Endothelial cell (in vitro differentiated cells): Measurements from ENCODE around the gene BHLHE23. TPM values are rescaled to one million over a fixed set of nuclear protein-coding genes. Genes with fewer than 3 reads are reported as not detected.

Experiments used
- DNase-seq: peaks from one replicate; pipeline ENCODE4 v3.0.0; 2021; ENCODE audit warnings: low spot score
- H3K27ac Mint-ChIP-seq: one replicate; pipeline ENCODE4 v1.8.0; 2021; ENCODE audit warnings: mixed read lengths, inconsistent platforms; ENCODE audit not compliant: unreplicated experiment
- H3K27me3 Mint-ChIP-seq: one replicate; pipeline ENCODE4 v1.8.0; 2021; ENCODE audit warnings: mild to moderate bottlenecking, moderate library complexity, mixed read lengths, inconsistent platforms; ENCODE audit not compliant: unreplicated experiment
- H3K36me3 Mint-ChIP-seq: one replicate; pipeline ENCODE4 v1.8.0; 2021; ENCODE audit warnings: mild to moderate bottlenecking, low read depth, mixed read lengths, inconsistent platforms; ENCODE audit not compliant: unreplicated experiment
- H3K4me1 Mint-ChIP-seq: one replicate; pipeline ENCODE4 v1.8.0; 2021; ENCODE audit warnings: mild to moderate bottlenecking, mixed read lengths, inconsistent platforms; ENCODE audit not compliant: unreplicated experiment
- H3K4me3 Mint-ChIP-seq: one replicate; pipeline ENCODE4 v1.8.0; 2021; ENCODE audit warnings: mild to moderate bottlenecking, mixed read lengths, inconsistent platforms; ENCODE audit not compliant: unreplicated experiment
- H3K9me3 Mint-ChIP-seq: one replicate; pipeline ENCODE4 v1.8.0; 2021; ENCODE audit warnings: mixed read lengths, inconsistent platforms; ENCODE audit not compliant: unreplicated experiment
- CTCF ChIP-seq: fragments of 200-600 bp; sonication (generic); IDR thresholded peaks from one replicate; pipeline ENCODE4 v1.5.0; 2021; ENCODE audit warnings: antibody characterized with exemption; ENCODE audit not compliant: unreplicated experiment
- total RNA-seq: library from RNA; stranded (reverse); fragmentation: NEBNext Ultra II Directional; extraction: Animal tissue kit (Norgen Biotek cat#: 25700); gene quantifications from one replicate; pipeline ENCODE4 v1.2.1, GENCODE V29; 2021; ENCODE audit not compliant: unreplicated experiment

The BHLHE23 gene
- total RNA-seq, 1 donor from 2014 or later = not detected

DNA sequence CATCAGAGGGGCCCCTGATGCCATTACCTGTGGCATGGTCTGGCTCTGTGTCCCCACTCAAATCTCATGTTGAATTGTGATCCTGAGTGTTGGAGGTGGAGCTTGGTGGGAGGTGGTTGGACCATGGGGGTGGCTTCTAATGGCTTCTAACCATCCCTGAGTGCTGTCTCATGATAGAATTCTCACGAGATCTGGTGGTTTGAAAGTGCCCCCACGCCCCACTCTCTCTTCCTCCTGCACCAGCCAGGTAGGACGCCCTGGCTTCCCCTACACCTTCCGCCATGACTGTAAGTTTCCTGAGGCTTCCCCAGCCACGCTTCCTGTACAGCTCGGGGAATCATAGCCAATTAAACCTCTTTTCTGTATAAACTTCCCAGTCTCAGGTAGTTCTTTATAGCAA is 14.9 kb downstream of the BHLHE23 start:
- Mint-ChIP-seq H3K27ac (no peak overlapping the region), H3K4me3 (no peak overlapping the region), H3K9me3 (no peaks in the 10 kb centered on the region), H3K27me3 (peaks cover 7% of the 10 kb centered on the region), H3K4me1 (no peaks in the 10 kb centered on the region), H3K36me3 (no peaks in the 10 kb centered on the region)
- DNase-seq = no peak
- no peak for TF ChIP-seq CTCF

DNA sequence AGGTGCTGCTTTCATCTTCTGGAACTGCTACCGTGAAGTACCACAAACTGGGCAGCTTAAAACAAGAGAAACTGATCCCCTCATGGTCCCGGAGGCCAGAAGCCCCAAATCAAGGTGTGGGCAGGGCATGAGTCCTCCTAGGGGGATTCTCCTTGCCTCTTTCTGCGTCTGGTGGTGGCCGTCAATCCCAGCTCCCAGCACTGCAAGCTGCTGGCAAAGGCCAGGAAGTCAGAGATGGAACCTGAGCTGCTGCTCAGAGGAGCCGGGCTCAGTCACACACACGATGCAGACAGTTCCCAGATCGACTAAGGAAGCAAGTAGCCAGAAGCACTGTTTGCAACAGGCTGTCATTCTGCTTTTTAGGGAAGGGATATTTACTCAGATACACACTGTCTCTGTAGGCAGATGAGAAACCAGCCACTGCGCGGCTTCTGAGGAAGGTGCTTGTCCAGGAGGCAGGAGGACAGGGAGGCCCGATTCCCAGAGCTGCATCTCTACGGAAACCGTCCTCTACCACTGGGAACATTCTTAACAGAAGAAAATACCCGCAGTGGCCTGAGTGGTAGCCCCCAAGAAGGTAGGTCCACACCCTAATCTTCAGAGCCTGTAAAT is 15.5 kb downstream of the BHLHE23 start:
- Mint-ChIP-seq H3K27ac (no peak overlapping the region), H3K27me3 (peaks cover 7% of the 10 kb centered on the region), H3K4me1 (no peaks in the 10 kb centered on the region), H3K36me3 (no peaks in the 10 kb centered on the region), H3K4me3 (no peak overlapping the region), H3K9me3 (no peaks in the 10 kb centered on the region)
- DNase-seq = no peak
- no peak for TF ChIP-seq CTCF

GRCh38 chr20:62990306-62990825 is 16.4 kb downstream of the BHLHE23 start:
- no peak overlapping the region for H3K27ac Mint-ChIP-seq
- peaks cover 5% of the 10 kb centered on the region for H3K27me3 Mint-ChIP-seq
- no peaks in the 10 kb centered on the region for H3K4me1 Mint-ChIP-seq
- DNase-seq = no peak
- no peaks in the 10 kb centered on the region for H3K9me3 Mint-ChIP-seq
- no peaks in the 10 kb centered on the region for H3K36me3 Mint-ChIP-seq
- TF ChIP-seq CTCF = no peak
- H3K4me3 Mint-ChIP-seq = no peak overlapping the region

GRCh38 chr20:62989201-62989601 is 17.6 kb downstream of the BHLHE23 start:
- Mint-ChIP-seq H3K36me3 (no peaks in the 10 kb centered on the region), H3K9me3 (no peaks in the 10 kb centered on the region), H3K4me3 (no peak overlapping the region), H3K27me3 (peaks cover 5% of the 10 kb centered on the region), H3K27ac (no peak overlapping the region), H3K4me1 (no peaks in the 10 kb centered on the region)
- no peak for TF ChIP-seq CTCF
- no peak for DNase-seq

GRCh38 chr20:62987114-62987513 is 19.6 kb downstream of the BHLHE23 start:
- peaks cover 4% of the 10 kb centered on the region for H3K36me3 Mint-ChIP-seq
- no peak overlapping the region for H3K27ac Mint-ChIP-seq
- H3K4me1 Mint-ChIP-seq = no peaks in the 10 kb centered on the region
- H3K9me3 Mint-ChIP-seq = no peaks in the 10 kb centered on the region
- no peak for TF ChIP-seq CTCF
- H3K4me3 Mint-ChIP-seq = no peak overlapping the region
- peaks cover 7% of the 10 kb centered on the region for H3K27me3 Mint-ChIP-seq
- DNase-seq = no peak
